Peyer's patch (tissue), 4 donors: ENCODE data around the gene MBD3L2. TPM values are rescaled to one million over a fixed set of nuclear protein-coding genes. Genes with fewer than 3 reads are reported as not detected.
A peak's percentile ranks its signal among the peaks of the same experiment; 100 is the strongest.

ENCODE experiments used
- DNase-seq, 3 donors: peaks; one replicate each; pipeline ENCODE4 v3.0.0-alpha.2; 2017 to 2019
- H3K27ac ChIP-seq, 4 donors: fragments of 200-600 bp; sonication (generic); one replicate each; pipeline ENCODE4 v1.5.1; 2016 to 2019
- H3K27me3 ChIP-seq, 2 donors: fragments of 200-600 bp; sonication (generic); one replicate each; pipeline ENCODE4 v1.5.1; 2019
- H3K36me3 ChIP-seq, 3 donors: fragments of 200-600 bp; sonication (generic); one replicate each; pipeline ENCODE4 v1.5.1; 2016 to 2019
- H3K4me1 ChIP-seq, 4 donors: fragments of 200-600 bp; sonication (generic); one replicate each; pipeline ENCODE4 v1.5.1; 2016 to 2019
- H3K4me3 ChIP-seq, 4 donors: fragments of 200-600 bp; sonication (generic); 1 replicate in 3 of 4; 2 replicates in 1 of 4; pipeline ENCODE4 v1.5.1; 2016 to 2019; ENCODE audit warnings: mild to moderate bottlenecking in 1 of 4
- H3K9me3 ChIP-seq, 4 donors: fragments of 200-600 bp; sonication (generic); one replicate each; pipeline ENCODE4 v1.5.1; 2016 to 2019; ENCODE audit warnings: mild to moderate bottlenecking in 1 of 4
- POLR2A ChIP-seq, 2 donors: fragments of 450-650 bp; IDR thresholded peaks; one replicate each; pipeline ENCODE4 v1.5.1; 2017; ENCODE audit warnings: antibody characterized with exemption in 2 of 2, mild to moderate bottlenecking in 2 of 2, moderate library complexity in 2 of 2
- total RNA-seq, 4 donors: library from RNA; depleted of rRNA; stranded (reverse); fragments of >200 nt; gene quantifications; one replicate each; pipeline ENCODE4 v1.1.0, GENCODE V29; 2016
- TF ChIP-seq, protein P1 (sequence below), 6 experiments: fragments of 450-650 bp in 4 of 6; fragments of 200-600 bp in 2 of 6; sonication (generic) in 1 of 6; IDR thresholded peaks; one replicate each; pipeline ENCODE4 v1.5.1; 2017 to 2019; ENCODE audit warnings: antibody characterized with exemption in 6 of 6, mild to moderate bottlenecking in 3 of 6, moderate library complexity in 1 of 6

MBD3L2 gene
- total RNA-seq, 4 donors from 2014 or later = not detected

DNA sequence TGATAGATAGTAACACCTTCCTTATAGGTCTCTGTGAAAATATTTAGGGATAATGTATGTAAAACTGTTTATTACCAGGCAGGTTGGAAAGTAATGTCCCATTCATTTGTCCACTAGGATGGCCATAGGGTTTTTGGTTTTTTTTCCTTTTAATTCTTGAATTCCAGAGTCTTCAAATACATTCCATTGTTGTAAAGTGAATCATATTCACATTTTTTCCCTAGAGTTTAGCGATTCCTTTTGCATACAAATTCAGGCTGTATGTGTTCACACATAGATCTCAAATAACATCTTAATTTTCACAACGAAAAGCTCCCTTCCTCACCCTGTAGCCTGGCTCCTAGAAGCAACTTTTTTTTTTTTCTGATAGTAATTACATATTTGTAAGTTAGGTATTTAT lies 18.6 kb downstream of the MBD3L2 start:
- no peak for TF ChIP-seq POLR2A (IDR thresholded peaks at IDR 0.05)
- TF ChIP-seq, protein P1, sequence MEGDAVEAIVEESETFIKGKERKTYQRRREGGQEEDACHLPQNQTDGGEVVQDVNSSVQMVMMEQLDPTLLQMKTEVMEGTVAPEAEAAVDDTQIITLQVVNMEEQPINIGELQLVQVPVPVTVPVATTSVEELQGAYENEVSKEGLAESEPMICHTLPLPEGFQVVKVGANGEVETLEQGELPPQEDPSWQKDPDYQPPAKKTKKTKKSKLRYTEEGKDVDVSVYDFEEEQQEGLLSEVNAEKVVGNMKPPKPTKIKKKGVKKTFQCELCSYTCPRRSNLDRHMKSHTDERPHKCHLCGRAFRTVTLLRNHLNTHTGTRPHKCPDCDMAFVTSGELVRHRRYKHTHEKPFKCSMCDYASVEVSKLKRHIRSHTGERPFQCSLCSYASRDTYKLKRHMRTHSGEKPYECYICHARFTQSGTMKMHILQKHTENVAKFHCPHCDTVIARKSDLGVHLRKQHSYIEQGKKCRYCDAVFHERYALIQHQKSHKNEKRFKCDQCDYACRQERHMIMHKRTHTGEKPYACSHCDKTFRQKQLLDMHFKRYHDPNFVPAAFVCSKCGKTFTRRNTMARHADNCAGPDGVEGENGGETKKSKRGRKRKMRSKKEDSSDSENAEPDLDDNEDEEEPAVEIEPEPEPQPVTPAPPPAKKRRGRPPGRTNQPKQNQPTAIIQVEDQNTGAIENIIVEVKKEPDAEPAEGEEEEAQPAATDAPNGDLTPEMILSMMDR (IDR thresholded peaks at IDR 0.05) = no peak
- Histone ChIP-seq H3K4me1 (peaks cover 0 to 10% (median 7%) of the 10 kb centered on the region in 4 donors), H3K27ac (no peak overlapping the region), H3K36me3 (peaks cover 0 to 21% (median 0%) of the 10 kb centered on the region in 3 donors), H3K9me3 (no peaks in the 10 kb centered on the region), H3K4me3 (no peak overlapping the region), H3K27me3 (no peaks in the 10 kb centered on the region)
- no peak for DNase-seq

- peak overlapping the region in 2 of 4 donors; percentile 79 for H3K4me3 ChIP-seq
- TF ChIP-seq, protein P1 (IDR thresholded peaks at IDR 0.05) = no peak
- TF ChIP-seq POLR2A (IDR thresholded peaks at IDR 0.05) = no peak
- DNase-seq = no peak
- H3K36me3 ChIP-seq = peaks cover 0 to 30% (median 0%) of the 10 kb centered on the region in 3 donors
- H3K9me3 ChIP-seq = no peaks in the 10 kb centered on the region
- H3K27ac ChIP-seq = peak overlapping the region in 3 of 4 donors; percentile 71 to 88 (median 80)
- no peaks in the 10 kb centered on the region for H3K27me3 ChIP-seq
- peaks cover 0 to 10% (median 7%) of the 10 kb centered on the region in 4 donors for H3K4me1 ChIP-seq
Measured at GRCh38 chr19:7068599-7068998, 19.5 kb downstream of the MBD3L2 start.

DNA sequence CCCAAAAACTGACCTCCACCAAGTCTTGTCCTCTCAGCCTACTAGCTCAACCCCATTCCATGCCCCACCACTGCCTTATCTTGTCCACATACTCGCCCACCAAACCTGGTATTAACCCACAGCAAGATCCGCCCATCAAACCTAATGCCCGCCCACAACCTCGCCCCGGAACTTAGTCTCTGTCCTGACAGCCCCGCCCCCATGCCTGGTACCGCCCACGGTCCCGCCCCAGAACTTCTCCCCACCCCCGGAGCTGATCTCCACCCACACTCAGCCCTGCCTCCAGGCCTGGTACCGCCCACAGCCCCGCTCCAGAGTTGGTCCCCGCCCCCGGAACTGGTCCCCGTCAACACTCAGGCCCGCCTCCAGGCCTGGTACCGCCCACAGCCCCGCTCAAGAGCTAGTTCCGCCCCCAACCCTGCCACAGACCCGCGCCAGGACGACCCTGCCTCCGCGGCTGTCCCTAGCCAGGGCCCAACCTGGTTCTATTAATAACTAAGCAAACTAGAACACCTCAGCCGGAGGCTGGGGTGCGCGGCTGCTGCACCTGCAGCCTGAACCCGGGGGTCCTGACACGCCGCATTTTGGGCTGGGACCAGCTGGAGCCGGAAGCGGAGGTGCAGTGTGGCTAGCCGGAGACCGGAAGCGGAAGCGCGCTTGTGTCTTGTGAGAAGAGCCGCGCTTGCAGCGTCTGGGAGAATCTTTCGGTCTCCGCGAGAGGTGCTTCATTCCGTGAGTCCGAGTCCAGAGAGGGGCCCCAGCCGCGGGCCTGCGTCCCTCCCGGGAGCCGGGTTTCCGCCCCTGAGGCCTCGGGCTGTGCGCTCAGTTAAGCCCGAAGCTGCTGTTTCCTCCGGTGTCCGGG lies 20.2 kb downstream of the MBD3L2 start, which contains the start of gene ZNF557:
ZNF557 (plus strand) TSS at position 662 of the 862 bp plus-strand sequence. CDS start 5,372 bp downstream, outside the sequence.
- TF ChIP-seq, protein P1 (IDR thresholded peaks at IDR 0.05) = no peak
- TF ChIP-seq POLR2A (IDR thresholded peaks at IDR 0.05) = peak; percentile 48 to 69
- DNase-seq = peak; percentile 99 to 100 (median 100)
- Histone ChIP-seq H3K27ac (peak within 1 kb of the TSS; percentile 71 to 88 (median 80)), H3K9me3 (no peaks in the 10 kb centered on the region), H3K36me3 (peaks cover 0 to 36% (median 0%) of the 10 kb centered on the region in 3 donors), H3K27me3 (no peaks in the 10 kb centered on the region), H3K4me1 (peaks cover 0 to 10% (median 7%) of the 10 kb centered on the region in 4 donors), H3K4me3 (peak within 1 kb of the TSS; percentile 78 to 90 (median 79))

DNA sequence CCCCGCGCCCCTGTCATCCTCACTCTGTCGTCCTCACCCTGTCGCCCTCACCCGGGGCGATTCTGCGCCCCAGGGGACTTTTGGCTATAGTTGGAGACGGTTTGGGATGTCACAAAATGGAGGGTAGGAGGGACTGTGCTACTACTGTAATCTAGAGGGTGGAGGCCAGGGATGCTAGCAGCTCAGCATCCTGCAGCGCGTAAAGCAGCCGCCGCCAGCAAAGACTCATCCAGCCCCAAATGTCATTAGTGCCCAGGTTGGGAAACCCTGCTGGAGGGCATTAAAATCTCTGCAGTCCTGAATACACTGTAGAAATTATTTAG lies 20.7 kb downstream of the MBD3L2 start:
- peak overlapping the region; percentile 71 to 88 (median 80) for H3K27ac ChIP-seq
- peaks cover 0 to 42% (median 0%) of the 10 kb centered on the region in 3 donors for H3K36me3 ChIP-seq
- TF ChIP-seq POLR2A (IDR thresholded peaks at IDR 0.05) = no peak
- TF ChIP-seq, protein P1 (IDR thresholded peaks at IDR 0.05) = no peak
- H3K9me3 ChIP-seq = no peaks in the 10 kb centered on the region
- DNase-seq = no peak
- H3K27me3 ChIP-seq = no peaks in the 10 kb centered on the region
- H3K4me3 ChIP-seq = peak overlapping the region; percentile 78 to 90 (median 79)
- peaks cover 0 to 10% (median 7%) of the 10 kb centered on the region in 4 donors for H3K4me1 ChIP-seq

GRCh38 chr19:7072541-7072940 lies 23.4 kb downstream of the MBD3L2 start:
- no peaks in the 10 kb centered on the region for H3K27me3 ChIP-seq
- TF ChIP-seq, protein P1 (IDR thresholded peaks at IDR 0.05) = no peak
- TF ChIP-seq POLR2A (IDR thresholded peaks at IDR 0.05) = no peak
- peaks cover 0 to 17% (median 4%) of the 10 kb centered on the region in 4 donors for H3K9me3 ChIP-seq
- DNase-seq = no peak
- no peak overlapping the region for H3K4me3 ChIP-seq
- no peak overlapping the region for H3K27ac ChIP-seq
- H3K4me1 ChIP-seq = peaks cover 0 to 10% (median 7%) of the 10 kb centered on the region in 4 donors
- H3K36me3 ChIP-seq = peaks cover 3 to 69% (median 14%) of the 10 kb centered on the region in 3 donors
